Measurements from ENCODE around the gene AHDC1.
"Not testable (repeated sequence)": the region's sequence is repeated elsewhere in the genome, so short reads cannot be mapped to it uniquely, and the experiment has no call there.

The AHDC1 gene

DNA sequence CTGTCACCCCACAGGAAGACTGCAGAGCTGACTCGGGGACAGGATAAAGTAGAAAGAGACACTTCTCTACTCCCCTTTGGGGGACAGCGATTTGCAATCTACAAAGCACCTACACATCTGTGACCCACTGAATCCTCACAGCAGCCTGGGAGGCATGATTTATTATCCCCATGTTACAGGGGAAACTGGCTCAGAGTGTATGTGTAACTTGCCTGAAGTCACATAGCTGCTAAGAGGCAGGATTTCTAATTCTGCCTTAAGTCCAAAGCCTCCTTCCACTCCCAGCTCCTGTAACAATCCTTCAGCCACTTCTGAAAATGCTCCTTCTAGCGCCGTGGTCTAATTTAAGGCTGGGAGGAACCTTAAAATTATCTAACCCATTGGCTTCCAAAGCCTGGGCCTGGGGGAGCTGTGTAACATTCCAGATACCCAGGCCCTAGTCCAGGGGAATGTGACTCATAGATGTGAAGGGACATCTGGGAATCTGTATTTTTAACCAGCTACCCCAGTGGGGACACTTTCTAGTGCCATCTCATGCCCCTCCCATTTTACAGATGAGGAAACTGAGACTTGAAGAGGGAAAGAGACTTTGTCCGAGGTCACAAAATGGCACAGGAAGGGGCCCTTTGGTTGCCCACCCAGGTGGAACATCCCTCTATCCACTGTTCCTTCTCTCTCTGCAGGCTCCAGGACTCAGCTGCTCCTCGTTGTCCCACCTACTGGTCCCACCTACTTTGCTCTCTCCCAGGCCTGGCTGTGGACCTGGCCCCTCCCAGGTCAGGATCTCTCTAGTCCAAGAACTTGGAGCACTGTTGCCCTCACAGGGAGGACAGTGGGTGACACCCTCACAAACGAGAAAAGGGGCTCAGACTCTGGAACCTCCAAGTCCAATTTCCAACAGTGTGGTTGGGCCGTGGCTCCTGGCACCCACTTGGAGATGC lies 48.9 kb downstream of the AHDC1 start:
- in situ Hi-C loops (cut with HindIII; ENCODE audit: low sequenced_read_pairs) = no loop called here

DNA sequence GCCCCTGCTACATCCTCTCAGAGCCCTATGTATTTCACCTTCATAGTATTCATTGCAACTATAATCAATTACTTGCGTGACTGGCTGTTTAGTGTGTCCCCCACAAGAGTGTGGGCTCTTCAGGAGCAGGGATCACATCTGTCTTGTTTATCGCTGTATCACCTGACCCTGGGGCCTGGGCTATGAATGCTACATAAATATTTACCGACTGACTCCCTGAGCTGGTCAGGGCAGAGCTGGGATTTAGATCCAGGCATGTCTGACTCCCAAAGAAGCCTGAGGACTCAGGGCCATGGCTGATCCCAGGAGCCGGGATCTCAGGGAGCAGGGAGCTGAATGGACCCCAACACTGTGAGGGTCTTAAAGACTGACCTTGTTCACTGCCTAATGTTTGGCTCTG lies 49.7 kb downstream of the AHDC1 start:
- in situ Hi-C loops (cut with HindIII; ENCODE audit: low sequenced_read_pairs) = no loop called here

DNA sequence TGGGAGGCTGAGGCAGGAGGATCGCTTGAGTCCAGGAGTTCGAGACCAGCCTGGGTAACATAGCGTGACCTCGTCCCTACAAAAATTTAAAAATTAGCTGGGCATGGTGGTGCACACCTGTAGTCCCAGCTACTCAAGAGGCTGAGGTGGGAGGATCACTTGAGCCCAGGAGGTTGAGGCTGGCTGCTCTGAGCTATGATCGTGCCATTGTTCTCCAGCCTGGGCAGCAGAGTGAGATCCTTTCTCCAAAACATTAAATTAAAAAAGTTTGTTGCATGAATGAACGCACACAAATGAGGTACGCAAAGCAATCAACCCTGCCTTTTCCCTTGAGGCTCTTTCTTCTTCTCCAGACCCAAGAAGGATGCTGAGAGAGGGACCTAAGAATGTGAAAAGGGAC lies 50.1 kb downstream of the AHDC1 start:
- in situ Hi-C loops (cut with HindIII; ENCODE audit: low sequenced_read_pairs) = not testable (repeated sequence)

DNA sequence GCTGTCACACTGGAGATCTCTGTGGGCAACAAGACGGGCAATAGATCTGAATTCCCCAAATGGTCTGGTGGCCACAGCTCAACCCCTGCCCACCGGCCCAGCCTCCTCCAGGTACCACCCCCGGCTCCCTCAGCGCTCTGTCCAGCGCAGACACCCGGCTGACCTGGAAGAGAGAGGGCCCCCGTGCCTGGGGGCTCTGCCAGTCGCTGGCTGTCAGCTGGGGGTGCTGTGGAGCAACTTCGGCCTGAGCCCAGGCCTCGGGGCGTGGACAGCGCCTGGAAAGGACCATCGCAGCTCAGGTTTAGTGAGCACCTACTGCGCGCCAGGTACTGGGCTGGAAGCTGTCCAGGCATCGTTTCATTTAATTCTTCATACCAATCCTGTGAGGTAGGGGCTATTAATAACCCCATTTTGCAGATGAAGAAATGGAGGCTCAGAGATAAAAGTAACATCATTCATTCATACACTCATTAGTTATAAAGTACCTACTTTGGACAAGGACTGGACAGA lies 51.0 kb downstream of the AHDC1 start:
- in situ Hi-C loops (cut with HindIII; ENCODE audit: low sequenced_read_pairs) = no loop called here

DNA sequence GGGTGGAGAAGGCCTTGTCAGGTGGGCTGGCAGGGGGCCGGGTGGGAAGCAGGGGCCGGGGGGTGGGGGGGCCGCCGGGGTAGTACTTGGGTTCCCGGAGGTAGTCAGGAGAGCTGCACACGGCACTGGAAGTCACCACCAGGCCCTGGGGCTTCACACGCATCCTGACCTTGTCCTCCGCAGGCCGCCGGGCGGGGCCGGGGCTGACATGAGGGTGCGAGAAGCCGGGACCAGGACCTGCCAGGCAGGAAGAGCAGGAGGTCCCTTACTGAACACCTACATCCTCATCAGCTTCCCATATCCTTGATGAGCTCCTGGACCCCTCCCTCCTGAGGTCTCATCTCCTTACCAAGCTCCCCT lies 52.0 kb downstream of the AHDC1 start:
- in situ Hi-C loops (cut with HindIII; ENCODE audit: low sequenced_read_pairs) = no loop called here

DNA sequence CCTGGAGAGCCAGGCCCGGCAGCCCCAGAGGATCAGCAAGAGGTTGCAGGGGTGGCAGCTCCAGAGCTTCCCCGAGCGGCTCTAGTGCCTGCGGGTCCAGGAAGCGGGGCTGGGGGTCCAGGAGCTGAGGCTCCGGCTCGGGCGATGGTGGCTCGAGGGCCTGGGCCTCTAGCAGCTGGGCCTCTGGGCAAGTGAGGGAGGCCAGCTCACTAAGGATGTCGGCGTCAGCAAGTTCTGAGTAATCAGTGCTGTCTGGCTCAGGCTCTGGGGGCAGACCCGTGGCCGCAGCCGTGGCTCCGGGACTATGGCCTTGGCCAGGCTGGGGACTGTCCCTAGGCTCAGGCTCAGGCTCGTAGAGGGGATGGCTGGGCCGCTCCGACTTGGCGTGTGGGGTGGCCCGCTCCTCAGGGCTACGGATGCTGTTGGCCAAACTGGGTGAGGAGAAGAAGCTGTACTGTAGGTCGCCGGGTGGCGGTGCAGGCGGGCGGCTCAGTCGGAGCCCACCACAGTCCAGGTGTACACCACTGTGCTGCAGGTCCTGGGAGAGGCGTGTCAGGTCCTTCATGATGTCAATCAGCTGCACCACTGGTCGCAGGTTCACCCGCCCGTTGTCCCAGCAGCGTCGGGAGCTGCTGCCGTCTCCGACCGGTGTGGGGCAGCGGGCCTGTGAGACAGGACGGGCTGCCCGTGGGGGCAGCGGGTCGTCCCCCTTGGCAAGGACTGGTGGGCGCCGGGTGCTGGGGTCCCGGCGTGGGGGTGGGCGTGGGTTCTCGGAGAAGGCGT lies 52.6 kb downstream of the AHDC1 start:
- in situ Hi-C loops (cut with HindIII; ENCODE audit: low sequenced_read_pairs) = no loop called here

DNA sequence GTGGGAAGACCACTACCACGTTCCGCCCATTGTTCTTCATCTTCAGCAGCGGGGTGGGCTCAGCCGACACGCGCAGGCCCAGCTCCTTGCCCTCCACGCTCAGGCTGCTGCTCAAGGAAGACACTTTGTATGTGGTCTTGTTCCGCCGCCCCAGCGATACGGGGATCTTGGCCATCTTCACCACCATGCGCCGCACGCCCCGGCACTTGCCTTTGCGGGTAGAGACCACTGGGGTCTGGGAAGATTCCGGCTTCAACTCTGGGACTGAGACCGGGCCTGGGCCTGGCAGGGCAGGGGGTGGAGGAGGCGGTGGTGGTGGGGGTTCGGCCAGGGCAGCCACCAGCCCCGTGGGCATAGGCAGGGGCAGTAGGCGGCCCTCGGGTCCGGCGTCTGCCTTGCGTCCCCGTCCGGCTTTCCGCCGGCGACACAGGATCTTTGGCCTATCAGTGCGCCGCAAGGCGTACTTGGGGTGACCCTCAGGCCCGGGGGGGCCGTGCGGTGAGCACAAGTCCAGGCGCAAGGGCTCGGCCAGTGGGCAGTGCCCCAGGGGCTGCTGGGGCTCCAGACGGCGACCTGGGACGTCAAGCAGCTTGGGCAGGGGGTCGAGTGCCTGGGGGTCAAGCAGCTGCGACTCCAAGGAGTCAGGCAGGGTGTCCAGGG lies 53.3 kb downstream of the AHDC1 start:
- in situ Hi-C loops (cut with HindIII; ENCODE audit: low sequenced_read_pairs) = no loop called here

DNA sequence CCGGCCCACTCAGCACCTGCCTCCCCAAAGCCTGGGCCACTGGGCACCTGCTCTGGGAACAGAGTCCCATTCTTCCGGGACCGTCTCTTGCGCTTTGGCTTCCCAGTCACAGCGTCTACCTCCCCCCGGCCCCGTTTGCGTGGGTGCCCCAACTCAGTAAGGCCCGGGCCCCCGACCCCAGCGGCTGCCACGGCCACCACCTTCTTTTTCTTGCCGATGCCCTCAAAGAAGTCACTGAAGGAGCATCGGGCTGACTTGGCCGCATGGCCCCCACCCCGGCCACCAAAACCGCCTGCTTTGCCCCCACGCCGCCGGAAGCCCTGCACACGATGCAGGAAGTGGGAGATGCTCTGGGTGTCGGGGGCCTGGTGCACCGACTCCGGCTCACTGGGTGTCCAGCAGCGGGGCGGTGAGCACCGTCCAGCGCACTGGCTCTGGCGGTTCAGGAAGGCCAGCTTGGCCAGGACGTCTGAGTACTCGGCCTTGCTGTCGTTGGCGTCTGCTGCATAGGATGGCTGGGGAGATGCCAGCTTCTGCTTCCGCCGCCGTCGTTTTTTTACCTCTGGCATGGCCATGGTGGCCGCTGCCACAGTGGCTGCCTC lies 54.0 kb downstream of the AHDC1 start:
- in situ Hi-C loops (cut with HindIII; ENCODE audit: low sequenced_read_pairs) = no loop called here

DNA sequence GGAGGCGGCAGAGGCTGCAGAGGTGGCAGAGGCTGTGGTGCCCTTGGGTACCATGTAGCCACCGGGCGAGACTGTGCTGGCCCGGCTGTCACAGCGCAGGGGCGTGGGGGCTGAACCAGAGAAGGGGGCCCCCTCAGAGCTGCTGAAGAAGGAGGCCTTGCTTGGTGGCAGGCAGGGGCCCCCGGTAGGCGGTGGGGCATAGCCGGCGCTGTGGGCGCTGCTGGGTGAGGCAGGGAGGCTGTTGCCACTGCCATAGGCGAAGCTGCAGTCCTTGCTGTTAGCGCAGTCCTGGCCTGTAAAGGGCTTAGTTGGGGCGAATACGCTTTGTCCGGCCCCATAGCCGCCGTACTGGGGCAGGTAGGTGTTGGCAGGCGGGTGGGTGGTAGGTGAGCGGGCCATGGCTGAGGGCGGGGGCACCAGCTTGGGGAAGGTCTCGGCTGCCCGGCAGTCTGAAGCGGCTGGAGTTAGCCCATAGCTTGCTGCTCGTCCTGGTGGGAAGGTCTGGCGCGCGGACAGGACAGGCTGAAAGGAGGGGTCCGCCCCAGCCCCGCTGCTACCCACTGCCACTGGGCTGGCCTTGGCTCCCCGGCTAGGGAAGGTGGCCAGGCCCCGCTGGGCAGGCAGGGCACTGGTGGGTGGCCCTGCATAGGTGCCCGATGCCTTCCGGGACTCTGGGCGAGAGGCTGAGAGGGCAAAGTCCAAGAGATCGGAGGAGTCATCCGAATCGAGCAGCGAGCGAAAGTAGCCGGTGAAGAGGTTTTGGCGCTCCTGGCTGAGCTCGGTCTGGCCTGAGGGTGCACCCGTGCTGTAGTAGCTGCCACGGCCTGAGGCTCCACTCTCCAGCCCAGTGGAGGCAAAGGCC lies 54.9 kb downstream of the AHDC1 start:
- in situ Hi-C loops (cut with HindIII; ENCODE audit: low sequenced_read_pairs) = no loop called here

DNA sequence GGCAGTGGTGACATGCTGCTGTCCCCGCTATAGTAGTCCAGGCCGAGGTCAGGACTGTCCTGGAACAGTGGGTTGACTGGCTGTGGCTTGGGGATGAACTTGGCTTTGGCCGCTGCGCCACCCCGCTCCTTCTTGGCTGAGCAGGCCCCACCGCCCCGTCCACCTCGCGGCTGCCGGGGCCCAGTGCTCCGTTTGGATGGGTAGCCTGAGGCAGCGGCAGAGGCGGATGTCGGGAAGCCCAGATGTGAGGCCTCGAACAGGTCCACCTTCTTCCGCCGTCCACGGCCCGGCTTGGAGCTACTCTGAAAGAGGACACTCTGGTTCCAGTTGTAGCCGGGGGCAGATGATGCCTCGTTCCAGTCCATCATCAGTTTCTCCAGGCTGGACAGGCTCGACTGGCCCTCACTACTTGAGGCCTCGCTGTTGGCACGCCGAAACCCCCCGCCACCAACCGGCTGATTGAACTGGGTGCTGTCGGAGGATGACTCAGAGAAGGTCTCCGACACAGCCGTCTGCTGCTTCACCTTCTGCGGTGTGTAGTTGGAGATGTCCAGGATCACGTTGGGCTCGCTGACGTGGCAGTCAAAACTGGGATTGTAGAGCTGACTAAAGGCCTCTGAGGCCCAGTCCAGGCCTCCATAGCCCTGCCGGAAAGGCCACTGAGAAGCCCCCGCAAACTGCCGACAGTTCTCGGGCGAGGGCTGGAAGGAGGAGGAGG lies 55.6 kb downstream of the AHDC1 start:
- in situ Hi-C loops (cut with HindIII; ENCODE audit: low sequenced_read_pairs) = no loop called here

DNA sequence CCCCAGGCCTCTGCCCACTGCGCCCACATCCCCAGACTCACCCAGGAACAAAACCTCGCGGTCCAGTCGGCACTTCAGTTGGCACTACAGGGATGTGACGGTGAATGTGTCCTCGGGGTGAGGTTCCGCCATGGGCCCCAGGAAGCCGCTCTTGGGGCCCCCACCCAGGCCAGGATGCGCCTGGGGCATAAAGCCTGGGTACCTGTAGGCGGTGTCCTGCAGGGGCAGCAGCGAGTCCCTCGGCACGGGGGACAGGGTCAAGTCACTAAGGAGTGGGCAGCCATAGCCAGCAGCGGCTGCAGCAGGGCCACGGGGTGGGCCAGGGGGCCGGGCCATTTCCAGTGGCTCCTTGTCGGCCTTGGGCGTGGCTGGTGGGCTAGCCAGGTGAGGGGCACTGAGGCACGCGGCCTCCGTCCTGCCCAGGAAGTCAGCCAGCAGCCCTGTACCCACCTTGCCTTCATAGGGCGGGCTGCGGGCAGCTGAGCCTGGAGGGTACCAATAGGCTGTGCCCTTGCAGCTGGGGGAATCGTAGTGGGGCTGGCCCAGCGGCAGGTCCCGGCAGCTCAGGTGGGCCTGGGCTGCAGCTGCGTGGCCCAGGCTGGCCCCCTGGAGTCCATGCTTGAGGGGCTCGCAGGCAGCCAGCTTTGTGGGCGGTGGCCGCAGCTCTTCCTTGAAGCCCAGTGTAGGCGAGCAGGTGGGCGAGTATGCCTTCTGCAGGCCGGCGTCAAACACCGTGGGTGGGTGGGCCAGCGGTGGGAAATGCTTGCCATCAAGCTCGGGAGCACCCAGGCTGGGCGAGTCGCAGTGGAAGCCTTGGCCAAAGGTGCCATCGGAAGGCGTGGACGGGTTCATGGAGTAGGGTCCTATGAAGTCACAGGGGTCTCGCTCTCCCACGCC lies 56.5 kb downstream of the AHDC1 start:
- in situ Hi-C loops (cut with HindIII; ENCODE audit: low sequenced_read_pairs) = no loop called here

DNA sequence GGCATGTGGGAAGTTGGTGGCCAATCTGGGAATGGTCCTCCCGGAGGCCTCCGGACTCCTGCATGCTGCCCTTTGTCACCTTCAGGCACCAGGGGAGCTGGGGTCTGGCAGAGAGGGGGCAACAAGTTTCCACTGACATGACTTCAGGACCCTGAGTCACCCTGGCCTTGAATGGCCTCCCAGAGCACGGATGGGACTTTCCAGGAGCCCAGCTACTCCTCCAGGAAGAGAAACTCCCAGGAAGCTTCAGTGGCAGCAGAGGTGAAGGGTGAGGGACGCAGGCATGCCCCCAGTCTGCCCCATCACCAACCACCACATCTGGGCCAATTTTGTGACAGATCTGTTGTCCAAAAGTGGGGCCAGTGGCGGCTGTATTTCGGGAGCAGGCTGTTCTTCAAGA lies 58.1 kb downstream of the AHDC1 start:
- in situ Hi-C loops (cut with HindIII; ENCODE audit: low sequenced_read_pairs) = no loop called here

DNA sequence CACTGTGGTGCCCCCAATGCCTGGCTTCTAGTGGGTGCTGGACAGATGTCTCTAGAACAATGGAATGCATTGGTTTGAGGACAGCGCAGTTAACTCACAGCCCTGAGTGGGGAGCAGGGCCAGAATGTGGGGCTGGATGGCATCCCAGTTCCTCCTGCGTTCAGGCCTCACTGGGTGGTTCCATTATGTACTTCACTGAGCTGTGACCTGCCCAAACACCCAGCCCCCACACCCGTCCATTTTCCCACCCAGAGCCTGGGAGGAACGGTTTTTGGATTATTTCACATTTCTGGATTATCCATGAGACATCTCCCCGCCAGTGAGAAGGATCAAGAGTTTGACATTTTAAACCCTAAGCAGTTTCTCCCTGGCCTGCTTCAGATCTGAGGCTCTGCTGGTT lies 58.7 kb downstream of the AHDC1 start:
- in situ Hi-C loops (cut with HindIII; ENCODE audit: low sequenced_read_pairs) = no loop called here

DNA sequence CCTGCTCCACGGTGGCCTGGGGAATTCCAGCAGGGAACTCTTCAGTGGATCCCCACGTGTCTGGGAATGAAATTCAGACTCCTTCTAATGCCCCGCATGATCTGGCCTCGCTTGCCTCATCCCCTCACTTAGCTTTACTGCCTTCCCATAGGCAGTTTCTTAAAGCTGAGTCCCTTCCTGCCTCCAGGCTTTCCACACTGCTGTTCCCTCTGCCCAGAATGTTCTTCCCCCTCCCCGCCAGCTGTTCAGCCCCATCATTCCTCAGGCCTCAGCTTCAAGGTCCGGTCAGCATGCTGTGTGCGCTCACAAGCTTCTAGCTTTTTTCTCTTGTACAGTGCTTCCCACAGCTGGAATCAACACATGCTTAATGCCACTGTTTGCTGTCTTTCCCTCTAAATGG lies 59.1 kb downstream of the AHDC1 start:
- in situ Hi-C loops (cut with HindIII; ENCODE audit: low sequenced_read_pairs) = no loop called here

DNA sequence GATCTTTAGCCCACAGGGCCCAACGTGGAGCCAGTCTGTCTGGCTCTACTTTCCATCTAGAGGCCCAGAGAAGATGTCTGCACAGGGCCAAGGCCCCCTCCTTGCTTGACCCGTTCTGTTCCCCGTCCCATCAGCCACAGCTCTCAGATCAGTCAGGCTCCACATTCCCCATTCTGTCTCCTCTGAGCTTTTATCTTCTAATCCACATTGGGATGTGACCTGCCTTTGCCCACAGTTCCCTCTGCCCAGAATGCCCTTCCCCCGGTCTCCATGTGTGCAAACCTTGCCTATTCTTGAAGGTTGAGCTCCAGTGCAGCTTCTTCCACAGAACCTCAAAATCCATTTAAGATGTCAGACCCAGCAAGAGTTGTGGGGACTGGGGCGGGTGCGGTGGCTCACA lies 60.7 kb downstream of the AHDC1 start:
- in situ Hi-C loops (cut with HindIII; ENCODE audit: low sequenced_read_pairs) = no loop called here

DNA sequence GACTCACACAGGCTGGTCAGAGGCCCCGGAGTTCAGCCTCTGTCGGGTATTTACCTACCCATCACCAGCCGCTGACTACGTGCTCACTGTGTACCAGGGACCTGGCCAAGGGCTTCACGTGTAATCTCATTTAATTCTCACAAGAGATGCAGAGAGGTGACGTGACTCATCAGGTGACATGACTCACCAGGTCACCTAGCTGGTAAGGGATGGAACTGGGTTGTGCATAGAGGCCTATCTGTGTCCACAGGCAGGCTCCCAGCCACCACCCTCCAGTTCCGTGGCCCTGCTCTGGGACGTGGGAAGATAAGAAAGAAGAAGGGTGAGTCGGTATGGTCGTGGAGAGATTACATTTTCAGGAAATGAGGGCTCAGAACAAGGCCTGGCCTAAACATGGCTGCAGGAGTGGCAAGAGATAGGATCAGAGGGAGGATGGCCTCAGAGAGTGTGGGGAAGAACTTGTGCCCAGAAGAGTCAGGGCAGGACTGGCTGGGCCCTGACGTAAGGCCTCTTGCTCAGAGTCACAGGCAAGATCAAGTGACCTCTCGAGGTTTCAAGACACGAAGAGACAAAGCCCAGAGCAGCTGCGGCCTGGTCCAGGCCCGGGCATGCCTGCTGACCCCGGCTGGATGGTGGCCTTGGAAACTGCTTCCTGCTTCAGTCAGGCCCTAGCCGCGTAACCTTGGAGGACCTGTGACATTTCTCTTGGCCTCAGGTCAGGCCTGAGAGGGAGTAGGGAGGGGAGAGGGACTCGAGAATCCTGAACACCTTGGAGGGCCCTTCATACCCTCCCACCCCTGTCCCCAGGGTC lies 61.3 kb downstream of the AHDC1 start:
- in situ Hi-C loops (cut with HindIII; ENCODE audit: low sequenced_read_pairs) = no loop called here

All from DLD1 (cell line).